Measurements from ENCODE around the gene IGLON5.

The IGLON5 gene

DNA sequence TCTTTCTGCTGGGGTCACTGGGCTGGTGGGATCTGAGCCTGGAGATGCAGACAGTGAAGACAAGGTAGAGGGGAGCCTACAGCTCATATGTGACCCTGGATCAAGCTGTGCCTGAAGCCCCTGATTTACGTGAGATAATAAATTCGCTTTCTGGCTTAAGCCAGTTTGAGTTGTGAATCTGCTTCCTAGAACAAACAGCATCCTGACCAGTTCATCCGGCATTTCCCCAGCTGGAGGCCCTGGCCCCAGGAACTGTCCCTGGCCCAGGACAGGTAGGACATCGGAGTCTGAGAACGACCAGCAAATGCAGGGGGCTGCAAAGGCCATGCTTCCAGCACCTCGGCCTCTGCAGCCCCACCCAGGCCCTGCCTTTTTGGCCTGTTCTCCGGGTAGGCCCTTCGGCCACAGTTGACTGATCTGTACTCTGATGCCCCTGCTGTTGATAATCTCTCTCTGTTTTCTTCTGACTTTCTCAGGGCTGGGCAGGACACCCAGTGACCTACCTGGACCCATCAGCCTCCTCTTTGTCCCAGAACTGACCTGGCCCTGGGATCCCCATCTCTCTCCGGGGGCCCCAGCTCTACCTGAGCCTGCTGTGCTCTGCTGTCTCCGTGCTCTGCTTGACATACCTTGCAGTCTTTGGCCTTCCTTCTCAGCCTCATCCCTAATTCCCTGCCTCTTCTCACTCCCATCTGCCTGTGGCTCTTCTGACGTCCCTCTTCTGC, 40.0 kb downstream of the IGLON5 start:
- no peaks in the 10 kb centered on the region for H3K9me2 ChIP-seq (replicated peaks; ENCODE audit: insufficient read depth, low read length)
- H3F3A ChIP-seq (ENCODE audit: insufficient read depth) = no peaks in the 10 kb centered on the region
- H3K9me3 ChIP-seq (ENCODE audit: insufficient read depth, low read length) = no peaks in the 10 kb centered on the region
- H3K4me2 ChIP-seq (ENCODE audit: low read depth, low read length, poor library complexity, severe bottlenecking) = no peak overlapping the region
- no peaks in the 10 kb centered on the region for H4K20me1 ChIP-seq (ENCODE audit: low read depth, low read length)
- no peak overlapping the region for H3K4me3 ChIP-seq (ENCODE audit: insufficient read depth, low read length, poor library complexity, severe bottlenecking)
- H3K79me2 ChIP-seq (ENCODE audit: insufficient read depth, low read length) = no peaks in the 10 kb centered on the region
- H3K9ac ChIP-seq (ENCODE audit: low read length) = no peak overlapping the region
- no peaks in the 10 kb centered on the region for H3K27me3 ChIP-seq (ENCODE audit: low read length)
- H3K27ac ChIP-seq (ENCODE audit: low read depth, low read length) = no peak overlapping the region
- H3K36me3 ChIP-seq (ENCODE audit: low read length) = no peaks in the 10 kb centered on the region; the same call in 1 of the 2 replicates
- H2AFZ ChIP-seq (ENCODE audit: low read depth, low read length, severe bottlenecking) = no peak overlapping the region
- TF ChIP-seq, protein P1, sequence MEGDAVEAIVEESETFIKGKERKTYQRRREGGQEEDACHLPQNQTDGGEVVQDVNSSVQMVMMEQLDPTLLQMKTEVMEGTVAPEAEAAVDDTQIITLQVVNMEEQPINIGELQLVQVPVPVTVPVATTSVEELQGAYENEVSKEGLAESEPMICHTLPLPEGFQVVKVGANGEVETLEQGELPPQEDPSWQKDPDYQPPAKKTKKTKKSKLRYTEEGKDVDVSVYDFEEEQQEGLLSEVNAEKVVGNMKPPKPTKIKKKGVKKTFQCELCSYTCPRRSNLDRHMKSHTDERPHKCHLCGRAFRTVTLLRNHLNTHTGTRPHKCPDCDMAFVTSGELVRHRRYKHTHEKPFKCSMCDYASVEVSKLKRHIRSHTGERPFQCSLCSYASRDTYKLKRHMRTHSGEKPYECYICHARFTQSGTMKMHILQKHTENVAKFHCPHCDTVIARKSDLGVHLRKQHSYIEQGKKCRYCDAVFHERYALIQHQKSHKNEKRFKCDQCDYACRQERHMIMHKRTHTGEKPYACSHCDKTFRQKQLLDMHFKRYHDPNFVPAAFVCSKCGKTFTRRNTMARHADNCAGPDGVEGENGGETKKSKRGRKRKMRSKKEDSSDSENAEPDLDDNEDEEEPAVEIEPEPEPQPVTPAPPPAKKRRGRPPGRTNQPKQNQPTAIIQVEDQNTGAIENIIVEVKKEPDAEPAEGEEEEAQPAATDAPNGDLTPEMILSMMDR (IDR thresholded peaks at IDR 0.05; ENCODE audit: insufficient read depth, low read length, poor library complexity, severe bottlenecking) = no peak
- no peak for TF ChIP-seq EZH2phosphoT487 (conservative IDR thresholded peaks at IDR 0.05; ENCODE audit: low read length)

DNA sequence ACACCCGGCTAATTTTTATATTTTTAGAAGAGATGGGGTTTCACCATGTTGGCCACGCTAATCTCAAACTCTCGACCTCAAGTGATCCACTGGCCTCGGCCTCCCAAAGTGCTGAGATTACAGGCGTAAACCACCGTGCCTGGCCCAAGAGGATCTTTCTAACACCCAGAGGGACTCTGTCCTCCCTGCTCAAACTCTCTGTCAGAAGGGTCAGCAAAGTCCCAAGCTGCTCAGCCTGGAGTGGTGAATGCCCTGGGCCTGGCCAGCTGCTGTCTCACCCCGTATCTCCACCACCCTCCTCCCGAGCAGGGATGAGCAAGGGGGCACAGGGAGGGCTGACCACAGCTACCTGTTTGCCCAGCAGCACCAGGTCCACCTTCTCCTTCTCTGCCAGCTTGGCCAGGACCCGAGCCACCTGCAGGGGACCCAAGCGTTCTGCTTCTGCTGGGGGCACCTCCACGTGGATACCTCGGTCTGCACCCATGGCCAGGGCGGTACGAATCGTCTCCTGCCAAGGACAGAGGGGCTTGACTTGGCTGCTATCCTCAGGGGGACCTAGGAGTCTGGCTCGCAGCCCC, 41.4 kb downstream of the IGLON5 start:
- no peaks in the 10 kb centered on the region for H3F3A ChIP-seq (ENCODE audit: insufficient read depth)
- no peaks in the 10 kb centered on the region for H3K27me3 ChIP-seq (ENCODE audit: low read length)
- H3K9me3 ChIP-seq (ENCODE audit: insufficient read depth, low read length) = no peaks in the 10 kb centered on the region
- H2AFZ ChIP-seq (ENCODE audit: low read depth, low read length, severe bottlenecking) = no peak overlapping the region
- H3K27ac ChIP-seq (ENCODE audit: low read depth, low read length) = no peak overlapping the region
- H3K4me3 ChIP-seq (ENCODE audit: insufficient read depth, low read length, poor library complexity, severe bottlenecking) = no peak overlapping the region
- H3K79me2 ChIP-seq (ENCODE audit: insufficient read depth, low read length) = no peaks in the 10 kb centered on the region
- H3K36me3 ChIP-seq (ENCODE audit: low read length) = no peaks in the 10 kb centered on the region; the same call in 1 of the 2 replicates
- no peaks in the 10 kb centered on the region for H3K9me2 ChIP-seq (replicated peaks; ENCODE audit: insufficient read depth, low read length)
- no peaks in the 10 kb centered on the region for H4K20me1 ChIP-seq (ENCODE audit: low read depth, low read length)
- H3K9ac ChIP-seq (ENCODE audit: low read length) = no peak overlapping the region
- H3K4me2 ChIP-seq (ENCODE audit: low read depth, low read length, poor library complexity, severe bottlenecking) = no peak overlapping the region
- no peak for TF ChIP-seq EZH2phosphoT487 (conservative IDR thresholded peaks at IDR 0.05; ENCODE audit: low read length)
- TF ChIP-seq, protein P1 (IDR thresholded peaks at IDR 0.05; ENCODE audit: insufficient read depth, low read length, poor library complexity, severe bottlenecking) = no peak

DNA sequence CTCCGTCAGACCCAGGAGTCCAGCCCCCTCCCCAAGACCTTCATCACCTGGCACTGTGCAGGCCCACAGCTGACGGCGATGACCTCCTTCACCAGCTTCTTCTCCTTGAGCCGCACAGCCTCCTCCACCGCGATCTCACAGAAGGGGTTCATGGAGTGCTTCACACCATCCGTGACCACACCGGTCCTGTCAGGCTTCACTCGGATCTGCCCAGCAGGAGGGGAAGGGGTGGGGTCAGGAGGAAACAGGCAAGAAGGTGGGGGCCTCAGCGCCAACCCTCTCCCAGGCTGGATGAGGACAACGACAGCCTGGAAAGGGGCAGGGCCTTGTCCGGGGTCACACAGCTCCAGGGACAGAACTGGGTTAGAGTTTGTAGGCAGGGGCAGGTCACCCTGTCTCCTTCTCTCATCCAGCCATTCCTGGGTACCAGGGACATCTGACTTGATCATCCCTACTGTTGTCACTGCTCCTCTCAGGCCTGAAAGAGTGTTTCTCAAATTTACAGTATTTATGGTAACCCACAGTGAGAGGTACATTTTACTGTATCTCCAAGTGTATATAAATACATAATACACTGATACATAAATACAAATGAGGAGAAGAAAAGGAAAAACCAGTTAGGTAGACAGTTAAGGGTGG, 42.8 kb downstream of the IGLON5 start:
- Histone ChIP-seq H3F3A (ENCODE audit: insufficient read depth) (no peaks in the 10 kb centered on the region), H3K9me3 (ENCODE audit: insufficient read depth, low read length) (no peaks in the 10 kb centered on the region), H3K36me3 (ENCODE audit: low read length) (no peaks in the 10 kb centered on the region), H3K4me2 (ENCODE audit: low read depth, low read length, poor library complexity, severe bottlenecking) (no peak overlapping the region), H3K27me3 (ENCODE audit: low read length) (no peaks in the 10 kb centered on the region), H3K9me2 (replicated peaks; ENCODE audit: insufficient read depth, low read length) (no peaks in the 10 kb centered on the region), H3K9ac (ENCODE audit: low read length) (no peak overlapping the region), H4K20me1 (ENCODE audit: low read depth, low read length) (no peaks in the 10 kb centered on the region), H2AFZ (ENCODE audit: low read depth, low read length, severe bottlenecking) (no peak overlapping the region), H3K27ac (ENCODE audit: low read depth, low read length) (no peak overlapping the region), H3K4me3 (ENCODE audit: insufficient read depth, low read length, poor library complexity, severe bottlenecking) (no peak overlapping the region), H3K79me2 (ENCODE audit: insufficient read depth, low read length) (no peaks in the 10 kb centered on the region)
- TF ChIP-seq EZH2phosphoT487 (conservative IDR thresholded peaks at IDR 0.05; ENCODE audit: low read length) = no peak

DNA sequence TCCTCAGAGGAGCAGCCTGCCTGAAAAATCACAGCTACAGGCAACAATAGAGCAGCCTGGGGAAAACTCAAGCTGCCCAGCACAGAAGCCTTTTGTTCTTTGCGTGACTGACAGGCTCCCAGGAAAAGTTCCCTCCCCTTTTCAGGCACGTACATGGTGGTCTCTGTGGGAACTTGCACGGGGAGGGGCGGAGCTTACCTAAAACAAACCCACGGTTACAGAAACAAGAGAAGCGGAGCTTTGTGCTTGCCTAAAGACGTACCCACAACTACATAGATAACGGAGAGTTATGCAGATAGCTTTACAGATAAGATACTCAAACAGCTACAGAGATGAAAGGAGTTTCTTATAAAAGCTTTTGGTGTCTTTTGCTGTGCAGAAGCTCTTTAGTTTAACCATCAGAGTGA, 43.3 kb downstream of the IGLON5 start:
- no peaks in the 10 kb centered on the region for H3K27me3 ChIP-seq (ENCODE audit: low read length)
- H3K4me3 ChIP-seq (ENCODE audit: insufficient read depth, low read length, poor library complexity, severe bottlenecking) = no peak overlapping the region
- no peak overlapping the region for H2AFZ ChIP-seq (ENCODE audit: low read depth, low read length, severe bottlenecking)
- H3K9me3 ChIP-seq (ENCODE audit: insufficient read depth, low read length) = no peaks in the 10 kb centered on the region
- no peak overlapping the region for H3K27ac ChIP-seq (ENCODE audit: low read depth, low read length)
- no peaks in the 10 kb centered on the region for H3K36me3 ChIP-seq (ENCODE audit: low read length)
- no peaks in the 10 kb centered on the region for H3K9me2 ChIP-seq (replicated peaks; ENCODE audit: insufficient read depth, low read length)
- TF ChIP-seq, protein P1 (IDR thresholded peaks at IDR 0.05; ENCODE audit: insufficient read depth, low read length, poor library complexity, severe bottlenecking) = no peak
- TF ChIP-seq EZH2phosphoT487 (conservative IDR thresholded peaks at IDR 0.05; ENCODE audit: low read length) = no peak
- no peak overlapping the region for H3K9ac ChIP-seq (ENCODE audit: low read length)
- H3K79me2 ChIP-seq (ENCODE audit: insufficient read depth, low read length) = no peaks in the 10 kb centered on the region
- no peaks in the 10 kb centered on the region for H3F3A ChIP-seq (ENCODE audit: insufficient read depth)
- H3K4me2 ChIP-seq (ENCODE audit: low read depth, low read length, poor library complexity, severe bottlenecking) = no peak overlapping the region
- no peaks in the 10 kb centered on the region for H4K20me1 ChIP-seq (ENCODE audit: low read depth, low read length)

All from SU-DHL-6 (cell line).